RKO (cell line): ENCODE measurements around the gene SHQ1.
"Not testable (repeated sequence)": the region's sequence is repeated elsewhere in the genome, so short reads cannot be mapped to it uniquely, and the experiment has no call there.

Experiments
- DNase-seq: peaks from one replicate; pipeline ENCODE4 v3.0.0-alpha.2; 2016; ENCODE audit warnings: low spot score

Gene SHQ1

DNA sequence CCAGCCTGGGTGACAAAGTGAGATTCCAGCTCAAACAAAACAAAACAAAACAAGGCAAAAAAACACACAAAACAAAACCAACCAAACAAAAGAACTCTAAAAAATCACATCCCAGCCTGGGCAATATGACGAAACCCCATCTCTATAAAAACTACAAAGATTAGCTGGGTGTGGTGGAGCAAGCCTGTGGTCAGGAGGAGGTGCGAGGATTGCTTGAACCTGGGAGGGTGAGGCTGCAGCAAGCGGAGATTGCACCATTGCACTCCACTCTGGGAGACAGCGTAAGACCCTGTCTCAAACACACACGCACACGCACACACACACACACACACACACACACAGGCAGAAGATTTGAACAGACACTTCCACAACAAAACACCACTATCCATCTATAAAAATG, 99.6 kb downstream of the SHQ1 start:
- DNase-seq = no peak

- no peak for DNase-seq
Observed at GRCh38 chr3:72746430-72747411, 101.5 kb downstream of the SHQ1 start.

DNA sequence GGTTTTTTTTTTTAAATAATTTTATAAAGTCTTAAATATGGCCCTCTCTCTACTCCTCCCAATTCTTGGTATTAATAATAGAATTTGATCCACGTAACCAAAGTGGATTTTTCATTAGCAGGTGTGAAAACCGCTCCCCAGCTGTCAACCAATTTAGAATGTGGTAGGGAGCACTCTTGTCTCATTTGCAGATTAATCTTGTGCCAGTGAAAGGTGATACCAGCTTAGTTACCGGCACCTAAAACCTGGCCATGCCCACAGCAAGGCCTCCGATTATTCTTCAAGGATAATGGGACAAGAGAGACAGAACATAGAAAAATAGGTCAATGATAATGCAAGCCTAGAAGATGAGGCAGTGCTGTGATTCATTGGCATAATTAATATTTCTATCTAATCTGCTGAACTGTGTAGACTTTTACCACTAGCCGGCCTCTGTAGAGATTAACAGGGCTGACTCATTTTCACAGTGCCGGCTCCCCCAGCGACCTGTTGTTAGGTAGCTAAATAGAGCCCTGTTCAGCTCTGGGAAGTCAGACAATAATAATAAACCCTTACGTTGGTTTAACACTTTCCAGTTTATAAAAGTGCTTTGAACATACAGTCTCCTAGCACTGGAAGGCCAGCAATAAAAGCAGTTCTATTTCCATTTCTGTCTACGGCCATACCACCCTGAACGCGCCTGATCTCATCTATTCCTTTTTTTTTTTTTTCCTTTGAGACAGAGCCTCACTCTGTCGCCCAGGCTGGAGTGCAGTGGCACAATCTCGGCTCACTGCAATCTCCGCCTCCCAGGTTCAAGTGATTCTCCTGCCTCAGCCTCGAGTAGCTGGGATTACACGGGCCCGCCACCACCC, 102.9 kb downstream of the SHQ1 start:
- no peak for DNase-seq

DNA sequence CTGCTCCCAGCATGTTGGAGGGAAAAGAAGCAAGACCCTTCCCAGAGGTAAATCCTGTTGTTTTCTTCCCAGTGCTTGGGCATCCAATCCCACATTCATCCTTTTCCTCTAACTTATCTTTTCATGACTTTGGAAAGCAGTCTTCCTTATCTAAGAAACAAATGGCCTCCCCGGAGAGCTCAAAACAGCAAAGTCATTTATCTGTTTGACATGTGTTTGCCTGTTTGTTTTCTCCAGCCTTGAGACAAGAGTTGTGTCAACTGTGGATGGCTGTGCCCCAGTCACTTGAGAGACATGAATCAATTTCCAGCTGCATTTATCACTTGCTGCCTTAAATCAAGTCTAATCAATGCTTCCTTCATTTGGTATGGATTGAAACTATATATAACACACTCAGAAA, 103.9 kb downstream of the SHQ1 start:
- DNase-seq = no peak

GRCh38 chr3:72739531-72740466, 108.4 kb downstream of the SHQ1 start:
- DNase-seq = no peak

- no peak for DNase-seq
Observed at GRCh38 chr3:72738752-72739530, 109.3 kb downstream of the SHQ1 start.

DNA sequence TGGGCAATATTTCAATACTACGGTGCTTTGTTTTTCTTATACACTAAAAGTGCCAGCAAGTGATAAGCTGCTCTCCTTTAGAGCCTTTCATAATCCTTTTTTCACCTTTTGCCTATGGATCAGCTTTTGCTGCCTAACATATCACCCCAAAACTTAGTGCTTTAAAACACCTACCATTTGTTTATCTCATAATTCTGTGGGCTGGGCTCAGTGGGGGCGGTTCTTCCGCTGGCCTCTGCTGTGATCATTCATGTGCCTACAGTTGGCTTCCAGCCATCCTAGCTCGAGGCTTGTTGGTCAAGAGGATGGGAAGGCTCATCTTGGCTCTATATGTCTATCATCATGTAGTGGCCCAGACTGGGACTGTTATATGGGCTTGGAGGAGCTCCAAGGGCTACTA, 113.2 kb downstream of the SHQ1 start:
- not testable (repeated sequence) for DNase-seq

DNA sequence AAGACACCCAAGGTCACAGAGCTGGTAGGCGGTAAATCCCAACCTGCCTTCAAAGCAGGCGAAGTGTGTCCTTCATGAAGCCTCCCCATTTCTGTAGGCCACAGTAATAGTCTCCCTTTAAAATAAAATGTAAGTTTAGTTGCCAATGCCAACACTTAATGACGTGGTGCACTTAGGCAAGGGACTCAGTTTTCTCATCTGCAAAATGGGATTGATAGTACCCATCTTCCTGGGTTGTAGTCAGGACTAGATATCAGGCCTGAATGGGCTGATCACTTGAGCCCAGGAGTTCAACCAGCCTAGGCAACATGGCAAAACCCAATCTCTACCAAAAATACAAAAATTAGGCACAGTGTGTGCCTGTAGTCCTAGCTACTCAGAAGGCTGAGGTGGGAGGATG, 114.6 kb downstream of the SHQ1 start:
- no peak for DNase-seq

GRCh38 chr3:72732666-72733345, 115.4 kb downstream of the SHQ1 start:
- not testable (repeated sequence) for DNase-seq

- DNase-seq = no peak
Observed at GRCh38 chr3:72728958-72729467, 119.2 kb downstream of the SHQ1 start.

GRCh38 chr3:72728329-72728889, 119.8 kb downstream of the SHQ1 start:
- no peak for DNase-seq

DNA sequence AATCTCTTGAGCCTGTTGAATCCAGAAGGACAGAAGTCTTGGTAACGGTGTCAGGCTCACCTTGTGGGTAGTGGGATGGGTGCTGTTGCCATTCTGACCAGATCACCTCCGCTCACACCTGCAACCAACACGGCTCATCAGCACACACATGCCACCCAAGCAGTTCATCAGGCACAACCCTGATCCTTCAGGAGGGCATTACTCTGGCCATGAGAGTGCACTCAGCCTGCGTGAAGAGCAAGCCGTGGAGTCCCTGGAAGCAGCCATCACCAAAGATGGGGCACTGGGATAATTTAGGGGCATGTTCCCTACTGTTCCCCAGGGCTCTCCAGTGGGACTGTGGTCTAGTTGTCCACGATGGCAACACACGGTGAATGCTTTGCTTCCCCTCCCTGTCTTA, 120.5 kb downstream of the SHQ1 start:
- no peak for DNase-seq

DNA sequence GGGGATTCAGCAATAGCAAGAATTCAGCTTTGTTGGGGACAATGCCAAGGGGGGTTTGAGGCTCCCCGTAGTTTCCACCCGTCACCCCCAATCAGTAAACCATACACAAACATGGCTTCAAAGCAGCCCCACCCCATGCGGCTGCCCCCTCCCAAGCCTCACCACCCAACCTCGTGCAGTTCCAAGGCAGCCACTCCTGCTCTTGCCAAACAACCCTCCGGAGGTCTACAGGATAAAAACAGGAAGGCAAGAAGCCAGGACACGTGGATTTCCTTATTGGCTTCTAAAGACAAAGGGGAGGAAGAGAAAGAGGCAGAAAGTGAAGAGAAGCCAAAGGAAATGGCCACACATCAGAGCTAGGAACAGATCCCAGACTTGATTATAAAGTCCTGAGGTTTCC, 121.1 kb downstream of the SHQ1 start:
- no peak for DNase-seq

GRCh38 chr3:72725229-72725628, 123.0 kb downstream of the SHQ1 start:
- no peak for DNase-seq

- DNase-seq = no peak
Observed at GRCh38 chr3:72724070-72724469, 124.2 kb downstream of the SHQ1 start.

DNA sequence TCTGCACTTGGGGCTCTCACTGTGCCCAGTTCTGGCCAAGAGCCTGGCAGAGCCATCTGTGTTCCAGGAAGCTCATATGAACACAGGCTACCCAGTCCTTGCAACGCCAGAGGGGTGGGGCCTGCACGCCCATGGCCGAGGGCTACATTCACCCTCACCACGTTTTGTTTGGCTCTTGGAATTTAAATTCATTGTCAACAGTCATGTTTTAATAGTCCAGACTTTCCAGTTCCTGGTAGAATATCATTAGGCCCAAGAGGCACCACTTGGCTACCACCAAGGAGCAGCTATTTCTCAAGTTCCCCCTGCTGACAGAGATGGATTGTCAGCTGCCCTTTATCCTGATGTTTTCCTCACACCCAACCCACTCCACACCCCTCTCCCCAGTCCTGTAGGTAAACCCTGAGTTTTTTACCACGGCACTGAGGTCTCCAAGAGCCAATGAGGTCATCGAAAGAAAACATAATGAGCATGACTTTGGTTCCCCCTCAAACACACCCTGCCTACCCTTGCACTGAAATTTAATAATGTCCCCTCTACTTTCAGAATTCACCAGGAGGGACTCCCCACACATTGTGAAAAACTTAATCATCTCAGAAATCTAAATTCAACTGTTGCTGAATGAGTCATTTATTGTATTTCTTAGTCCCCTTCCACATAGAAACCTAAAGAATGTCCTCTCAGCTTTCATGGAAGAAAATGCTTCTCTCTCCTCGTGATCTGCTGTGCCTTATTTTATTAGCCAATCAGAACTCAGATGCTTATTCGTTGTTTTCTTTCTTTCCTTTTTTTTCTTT, 125.1 kb downstream of the SHQ1 start:
- no peak for DNase-seq

DNA sequence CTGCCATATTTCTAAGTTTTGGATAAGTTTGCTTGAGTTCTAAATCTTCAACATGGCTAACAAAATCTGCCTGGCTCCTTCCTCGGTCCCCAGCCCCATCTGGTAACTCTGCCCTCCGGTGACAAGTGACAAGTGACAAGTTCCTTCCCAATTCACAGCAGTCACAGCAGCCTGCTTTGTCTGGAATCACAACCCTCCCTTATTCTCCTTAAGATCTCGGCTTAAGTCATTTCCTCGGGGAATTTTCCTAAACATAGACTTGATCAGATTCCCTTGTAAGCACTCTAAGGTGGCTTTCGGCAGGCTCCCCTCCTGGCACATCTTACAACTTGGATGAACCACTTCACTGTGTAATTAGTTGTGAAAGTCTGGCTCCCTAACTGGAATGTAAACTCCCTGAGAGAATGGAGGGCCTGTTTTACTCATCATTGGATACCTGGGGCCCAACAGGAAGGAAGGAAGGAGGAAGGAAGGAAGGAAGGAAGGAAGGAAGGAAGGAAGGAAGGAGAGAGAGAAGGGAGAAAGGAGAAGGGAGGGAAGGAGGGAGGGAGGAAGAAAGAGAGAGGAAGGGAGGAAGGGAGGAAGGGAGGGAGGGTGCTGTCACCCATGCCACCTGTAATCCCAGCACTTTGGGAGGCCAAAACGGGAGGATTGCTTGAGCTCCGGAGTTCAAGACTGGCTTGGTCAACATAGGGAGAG, 126.4 kb downstream of the SHQ1 start:
- no peak for DNase-seq

DNA sequence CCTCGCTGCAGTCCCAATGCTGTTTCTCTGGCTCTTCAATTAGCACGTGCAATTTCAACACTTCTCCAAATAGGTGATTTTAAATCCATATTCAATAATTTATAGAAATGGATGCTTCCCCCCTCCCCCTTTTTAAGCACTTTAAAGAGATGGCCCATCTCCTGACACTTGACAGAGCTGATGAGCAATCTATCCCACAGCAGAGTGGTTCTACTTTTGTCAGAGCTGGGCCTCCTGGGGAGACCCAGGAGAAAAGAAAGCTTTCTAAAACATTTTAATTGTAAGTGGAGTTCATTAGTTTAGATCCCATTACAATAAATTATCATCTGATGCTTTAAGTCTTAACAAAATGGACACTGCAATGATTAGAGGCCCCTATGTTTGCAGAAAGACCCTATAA, 127.7 kb downstream of the SHQ1 start:
- DNase-seq = no peak
